OCI-M2 (cell line): ENCODE measurements around the gene PLEKHN1.
"Not testable (repeated sequence)": the region's sequence is repeated elsewhere in the genome, so short reads cannot be mapped to it uniquely, and the experiment has no call there.

ENCODE experiments used
- DNase-seq: peaks from one replicate; lab custom pipeline; 2025; ENCODE audit not compliant: unreplicated experiment; lab: John Stamatoyannopoulos, UW

Gene PLEKHN1

DNA sequence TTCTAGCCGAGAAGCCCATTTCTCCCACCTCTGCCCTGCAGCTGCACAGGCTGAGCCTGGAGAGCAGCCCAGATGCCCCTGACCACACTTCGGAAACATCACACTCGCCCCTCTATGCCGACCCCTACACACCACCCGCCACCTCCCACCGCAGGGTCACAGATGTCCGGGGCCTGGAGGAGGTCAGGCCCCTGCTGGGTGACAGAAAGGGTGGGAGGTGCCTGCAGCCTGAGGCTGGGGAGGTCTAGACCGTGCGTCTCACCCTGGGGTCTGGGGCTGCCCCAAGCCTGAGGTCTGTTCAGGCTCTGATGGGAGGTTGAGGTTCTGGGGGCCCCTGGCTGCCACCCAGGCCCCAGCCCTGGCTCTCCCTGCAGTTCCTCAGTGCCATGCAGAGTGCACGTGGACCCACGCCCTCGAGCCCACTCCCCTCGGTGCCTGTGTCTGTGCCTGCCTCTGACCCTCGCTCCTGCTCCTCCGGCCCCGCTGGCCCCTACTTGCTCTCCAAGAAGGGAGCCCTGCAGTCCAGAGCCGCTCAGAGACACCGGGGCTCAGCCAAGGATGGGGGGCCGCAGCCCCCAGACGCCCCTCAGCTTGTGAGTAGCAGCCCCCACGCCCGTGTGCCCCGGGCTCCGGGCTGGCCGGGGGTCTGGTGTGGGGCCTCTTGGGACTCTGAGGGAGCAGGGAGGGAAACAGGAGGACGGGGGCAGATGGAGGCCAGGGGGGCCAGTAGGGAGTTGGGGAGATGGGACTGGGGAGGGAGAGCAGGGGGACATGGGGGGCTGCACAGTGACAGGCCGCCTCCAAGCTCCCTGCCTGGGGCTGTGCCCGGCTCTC is 7.4 kb downstream of the PLEKHN1 start:
- no peak for DNase-seq

DNA sequence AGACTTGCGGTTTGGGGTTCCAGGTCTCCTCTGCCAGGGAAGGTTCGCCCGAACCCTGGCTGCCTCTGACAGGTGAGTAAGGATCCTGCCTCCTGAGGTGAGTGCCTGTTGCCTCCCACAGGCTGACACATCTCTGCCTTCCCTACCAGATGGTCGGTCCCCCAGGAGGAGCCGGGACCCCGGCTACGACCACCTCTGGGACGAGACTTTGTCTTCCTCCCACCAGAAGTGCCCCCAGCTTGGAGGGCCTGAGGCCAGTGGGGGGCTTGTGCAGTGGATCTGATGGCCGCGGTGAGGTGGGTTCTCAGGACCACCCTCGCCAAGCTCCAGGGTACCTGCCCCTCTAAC is 8.0 kb downstream of the PLEKHN1 start:
- no peak for DNase-seq

DNA sequence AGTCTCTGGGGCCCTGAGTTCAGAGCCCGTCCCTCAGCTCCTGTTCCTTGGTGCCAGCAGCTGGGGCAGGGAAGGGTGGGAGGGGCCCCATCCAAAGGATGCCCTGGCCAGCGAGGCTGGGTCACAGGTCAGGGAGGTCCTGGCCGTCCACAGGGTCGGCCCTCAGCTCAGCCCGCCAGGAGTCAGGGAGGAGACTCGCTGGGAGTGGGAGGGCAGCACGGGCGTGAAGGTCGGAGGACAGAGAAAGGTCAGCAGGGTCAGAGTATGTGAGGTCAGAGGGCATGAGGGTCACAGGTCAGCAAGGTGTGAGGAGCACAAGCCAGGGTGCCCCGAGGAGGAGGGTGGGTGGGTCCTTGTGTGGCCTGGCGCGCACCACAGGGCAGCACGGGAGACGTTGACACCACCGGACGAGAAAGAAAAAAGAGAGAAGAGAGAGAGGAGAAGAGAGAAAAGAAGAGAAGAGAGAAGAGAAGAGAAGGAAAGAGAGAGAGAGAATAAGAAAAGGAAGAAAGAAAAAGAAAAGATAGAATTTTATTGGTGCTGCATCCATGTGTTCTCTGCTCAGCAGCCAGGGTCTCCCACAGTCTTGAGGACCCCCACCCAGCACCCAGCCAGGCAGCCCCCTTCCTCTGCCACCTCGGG is 8.5 kb downstream of the PLEKHN1 start:
- DNase-seq, result no peak

DNA sequence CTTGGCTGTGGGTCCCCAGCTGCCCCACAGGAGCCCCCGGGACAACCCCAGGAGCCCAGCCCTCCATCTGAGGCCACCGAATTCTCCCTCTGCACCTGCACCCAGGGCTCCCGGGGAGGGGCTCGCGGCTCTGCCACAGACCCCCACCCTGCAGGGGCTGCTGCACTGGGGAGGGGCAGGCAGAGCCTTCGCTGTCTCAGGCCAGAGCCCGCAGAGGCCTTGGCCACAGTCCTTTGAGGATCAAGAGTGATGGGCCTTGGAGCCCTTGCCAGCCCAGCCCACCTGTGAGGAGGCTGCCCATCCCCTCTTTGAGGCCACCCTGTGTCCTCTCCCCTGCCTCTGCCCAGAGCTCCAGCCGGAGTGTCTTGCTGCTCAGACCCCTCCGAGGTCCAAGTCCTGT is 9.1 kb downstream of the PLEKHN1 start:
- DNase-seq, result no peak

DNA sequence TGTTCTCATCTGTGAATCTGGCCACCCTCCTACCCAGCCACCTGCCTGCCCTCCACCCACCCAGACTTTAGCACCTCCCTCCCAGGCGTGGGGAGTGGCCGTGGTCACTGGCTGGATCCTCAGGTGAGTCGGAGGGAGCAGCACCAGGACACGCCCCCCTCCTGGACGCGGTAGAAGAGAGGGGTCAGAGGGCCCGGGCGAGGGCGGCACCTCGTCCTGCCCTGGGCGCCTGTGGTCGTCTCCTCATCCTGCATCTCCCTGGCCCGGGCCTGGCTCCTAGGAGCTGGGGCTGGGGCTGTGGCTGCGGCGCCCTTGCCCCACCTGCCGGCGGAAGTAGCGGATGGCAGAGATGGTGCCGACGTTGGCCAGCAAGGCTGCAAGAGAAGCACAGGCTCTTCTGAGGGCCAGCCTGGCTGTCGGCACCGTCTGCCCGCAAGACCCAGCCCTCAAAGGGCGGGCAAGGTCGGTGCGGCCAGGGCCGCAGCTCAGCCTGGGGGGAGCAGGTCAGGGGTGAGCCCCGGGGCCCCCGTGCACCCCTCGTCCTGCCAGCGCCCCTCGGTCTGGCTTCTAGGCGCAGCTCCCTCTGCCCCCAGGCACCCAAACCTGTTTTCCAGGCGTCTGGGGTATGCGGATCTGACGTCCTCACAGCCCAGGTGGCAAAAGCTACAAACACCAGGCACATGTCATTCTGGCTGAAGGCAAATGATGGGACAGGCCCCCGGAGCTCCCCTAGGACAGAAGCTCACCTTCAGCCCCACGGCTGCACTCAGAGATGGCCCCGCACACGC is 9.8 kb downstream of the PLEKHN1 start:
- no peak for DNase-seq

DNA sequence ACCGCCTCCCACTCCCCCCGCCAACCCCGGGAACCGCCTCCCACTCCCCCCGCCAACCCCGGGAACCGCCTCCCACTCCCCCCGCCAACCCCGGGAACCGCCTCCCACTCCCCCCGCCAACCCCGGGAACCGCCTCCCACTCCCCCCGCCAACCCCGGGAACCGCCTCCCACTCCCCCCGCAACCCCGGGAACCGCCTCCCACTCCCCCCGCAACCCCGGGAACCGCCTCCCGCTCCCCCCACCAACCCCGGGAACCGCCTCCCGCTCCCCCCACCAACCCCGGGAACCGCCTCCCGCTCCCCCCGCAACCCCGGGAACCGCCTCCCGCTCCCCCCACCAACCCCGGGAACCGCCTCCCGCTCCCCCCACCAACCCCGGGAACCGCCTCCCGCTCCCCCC is 10.5 kb downstream of the PLEKHN1 start:
- DNase-seq, result not testable (repeated sequence)

DNA sequence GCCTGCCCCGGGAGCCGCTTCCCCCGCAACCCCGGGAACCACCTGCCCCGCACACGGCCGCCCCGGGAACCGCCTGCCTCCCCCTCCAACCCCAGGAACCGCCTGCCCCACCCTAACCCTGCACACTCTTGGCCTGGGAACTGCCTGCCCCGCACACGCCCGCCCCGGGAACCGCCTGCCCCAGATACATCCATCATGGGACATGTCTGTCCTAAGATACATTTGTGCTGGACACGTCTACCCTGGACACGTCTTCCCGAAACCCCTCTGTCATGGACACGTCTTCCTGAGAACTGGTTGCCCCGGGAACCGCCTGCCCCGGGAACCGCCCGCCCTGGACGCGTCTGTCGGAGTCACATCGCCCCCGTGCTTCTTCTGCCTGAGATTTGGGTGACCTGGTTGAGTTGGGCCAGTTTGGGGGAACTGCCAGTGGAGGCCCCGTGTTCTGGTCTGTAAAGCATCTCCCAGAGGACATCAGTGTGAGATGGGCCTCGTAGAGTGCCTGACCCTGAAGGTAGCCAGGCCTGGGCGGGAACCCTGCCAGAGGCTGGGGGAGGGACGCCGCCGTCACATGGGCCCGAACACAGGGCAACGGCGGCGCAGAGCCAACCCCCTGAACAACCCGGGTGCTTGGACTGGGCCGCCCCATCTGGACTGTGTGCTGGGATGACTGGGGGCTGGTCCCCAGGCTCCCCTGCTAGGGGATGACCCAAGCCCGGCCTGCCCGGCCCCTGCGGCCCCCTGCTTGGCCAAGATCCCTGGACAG is 12.0 kb downstream of the PLEKHN1 start:
- DNase-seq, result no peak

DNA sequence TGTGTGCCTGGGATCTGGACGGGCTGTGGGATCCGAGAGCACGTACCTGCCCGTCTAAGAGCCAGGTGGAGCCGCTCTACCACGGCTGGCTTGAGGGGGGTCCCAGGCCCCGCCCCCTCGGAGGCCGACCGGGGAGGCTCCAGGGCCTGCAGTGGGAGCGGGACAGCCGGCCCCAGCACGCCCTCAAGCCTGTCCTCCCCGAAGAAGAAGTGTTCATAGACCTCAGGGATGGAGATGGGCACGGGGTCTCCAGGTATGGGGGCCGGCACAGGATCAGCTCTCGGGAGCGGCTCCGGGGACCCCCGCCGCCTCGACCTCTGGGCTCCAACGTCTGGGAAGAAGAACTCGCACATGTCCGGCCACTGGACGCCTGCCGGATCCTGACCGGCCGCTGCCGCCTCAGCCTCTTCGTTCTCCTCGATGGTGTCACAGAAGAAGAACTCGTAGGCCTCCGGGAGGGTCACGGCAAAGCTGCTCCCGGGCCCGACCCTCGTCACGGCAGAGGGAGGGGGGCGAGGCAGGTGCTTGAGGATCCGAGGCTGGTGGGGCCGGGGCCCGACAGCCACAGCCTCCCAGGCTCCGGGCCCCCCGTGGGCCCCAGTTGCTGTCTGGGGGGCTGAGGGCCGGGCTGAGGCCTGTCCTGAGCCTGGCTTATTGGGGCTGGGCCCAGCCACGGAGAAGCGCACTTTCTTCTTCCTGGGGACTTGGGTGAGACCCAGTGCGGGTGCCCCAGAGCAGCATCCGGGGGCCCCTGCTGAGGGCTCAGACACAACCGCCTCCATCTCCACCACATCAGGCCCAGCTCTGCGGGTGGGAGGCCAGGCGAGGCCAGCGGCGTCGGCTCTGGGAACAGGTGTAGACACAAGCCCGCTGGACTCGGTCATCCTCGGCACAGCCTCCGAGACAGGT is 12.8 kb downstream of the PLEKHN1 start:
- DNase-seq, result no peak

DNA sequence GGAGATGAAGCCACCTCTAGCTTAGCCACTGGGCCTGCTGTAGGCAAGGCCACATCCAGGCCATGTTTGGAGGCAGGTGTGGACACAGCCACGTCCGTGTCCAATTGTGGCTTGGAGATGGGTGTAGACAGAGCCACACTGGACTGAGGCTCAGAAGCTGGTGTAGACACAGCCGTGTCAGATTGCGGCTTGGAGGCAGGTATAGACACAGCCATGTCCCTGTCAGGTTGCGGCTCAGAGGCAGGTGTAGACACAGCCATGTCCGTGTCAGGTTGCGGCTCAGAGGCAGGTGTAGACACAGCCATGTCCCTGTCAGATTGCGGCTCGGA is 13.4 kb downstream of the PLEKHN1 start:
- no peak for DNase-seq

DNA sequence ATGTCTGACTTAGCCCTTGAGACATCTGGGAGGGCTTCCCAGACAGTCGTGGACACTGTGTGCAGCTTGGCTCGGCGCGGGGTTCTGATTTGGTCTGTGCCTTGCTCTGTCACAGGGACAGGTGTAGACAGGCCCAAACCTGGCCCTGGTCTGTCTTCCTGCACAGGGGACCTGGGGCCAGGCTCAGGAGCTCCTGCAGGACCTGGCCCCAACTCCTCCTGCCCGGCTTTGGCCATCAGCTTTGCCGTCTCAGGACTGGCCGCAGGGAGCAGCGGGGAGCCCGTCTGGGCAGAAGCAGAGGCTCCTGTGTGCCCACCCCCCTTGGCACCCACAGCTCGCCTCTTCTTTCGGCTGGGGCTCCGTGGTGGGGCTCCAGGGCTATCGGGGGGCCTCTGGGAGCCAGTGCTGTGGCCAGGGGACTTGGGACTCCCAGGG is 13.9 kb downstream of the PLEKHN1 start:
- no peak for DNase-seq

DNA sequence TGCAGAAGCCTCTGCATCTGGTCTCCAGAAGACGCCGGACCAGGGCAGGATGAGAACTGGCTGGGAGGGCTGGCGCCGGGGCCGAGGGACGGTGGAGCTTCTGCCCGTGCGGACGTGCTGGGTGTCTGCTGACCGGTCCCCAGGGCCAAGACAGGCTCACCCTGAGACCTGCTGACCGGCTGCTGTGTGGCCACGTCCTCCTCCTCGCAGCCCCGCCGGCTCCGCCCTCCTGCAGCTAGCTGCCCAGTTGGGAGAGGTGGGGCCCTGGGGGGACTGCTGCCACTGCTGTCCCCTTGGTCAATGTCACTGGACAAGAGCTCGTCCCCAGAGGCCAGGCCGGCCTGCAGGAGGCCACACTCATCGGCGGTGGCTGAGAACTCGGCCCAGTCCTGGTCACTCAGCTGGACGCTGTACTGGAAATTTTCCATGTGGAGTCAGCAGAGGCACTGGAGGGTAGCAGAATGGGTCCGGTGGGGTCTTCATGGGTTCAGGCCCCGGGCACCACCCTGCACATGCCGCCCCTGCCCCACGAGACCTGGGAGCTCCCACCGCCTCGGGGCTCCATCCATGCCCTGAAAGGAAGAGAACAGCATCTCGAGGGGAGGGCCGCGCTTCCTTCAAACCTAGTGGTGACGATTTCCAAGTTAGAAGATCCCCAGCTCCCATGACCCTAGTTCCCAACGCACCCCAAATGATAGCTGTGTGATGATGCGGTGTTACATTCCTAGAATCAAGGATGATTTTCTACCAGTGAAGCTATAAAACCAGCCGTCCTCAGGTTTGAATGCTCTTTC is 14.5 kb downstream of the PLEKHN1 start:
- DNase-seq, result no peak

DNA sequence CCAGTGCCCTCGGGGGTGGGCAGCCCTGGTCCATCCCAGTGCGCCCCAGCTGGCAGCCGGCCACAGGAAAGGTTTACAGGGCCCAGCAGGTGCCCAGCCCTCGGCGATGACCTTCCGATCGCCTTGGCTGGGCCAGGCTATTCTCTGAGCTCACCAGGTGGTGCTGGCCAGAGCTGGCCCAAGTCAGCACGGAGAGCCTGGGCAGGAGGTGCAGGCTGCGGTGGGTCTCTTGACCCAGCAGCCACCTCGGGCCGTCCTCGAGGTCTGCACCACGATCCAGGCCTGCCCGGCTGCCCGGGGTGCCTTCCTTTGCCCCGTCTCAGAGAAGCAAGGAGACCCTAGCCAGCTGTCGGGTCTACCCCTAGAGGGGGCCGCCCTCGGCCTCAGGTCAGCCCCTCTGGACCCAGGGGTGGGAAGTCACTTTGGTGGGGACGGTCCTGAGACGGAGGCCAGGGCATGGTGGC is 15.2 kb downstream of the PLEKHN1 start:
- no peak for DNase-seq

DNA sequence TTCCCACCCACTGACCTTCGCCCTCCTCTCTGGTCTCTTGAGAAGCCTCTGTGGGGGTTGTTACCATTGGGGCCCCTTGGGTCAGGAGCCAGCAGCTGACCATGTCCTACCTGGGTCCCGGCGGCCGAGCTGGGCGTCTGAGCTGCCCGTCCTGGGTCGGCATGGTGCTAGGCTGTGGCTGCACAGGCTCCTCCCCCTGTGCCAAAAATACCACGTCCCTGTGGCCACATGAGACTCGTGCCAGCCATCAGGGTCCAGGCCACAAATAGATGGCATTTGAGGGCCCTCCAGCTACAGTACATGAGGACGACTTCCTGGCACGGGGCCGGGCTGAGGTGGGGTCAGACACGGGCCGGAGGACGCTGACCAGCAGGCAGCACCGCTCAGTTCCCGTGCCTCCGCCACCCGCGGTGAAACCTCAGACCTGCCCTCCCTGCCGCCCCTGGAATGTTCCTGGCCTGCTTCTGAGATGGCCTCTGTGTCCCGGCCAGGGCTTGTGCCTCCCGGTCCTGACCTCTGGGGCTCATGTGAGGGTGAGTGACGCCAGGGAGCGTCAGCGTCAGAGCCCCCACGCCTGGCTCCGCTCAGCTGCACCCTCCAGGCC is 15.8 kb downstream of the PLEKHN1 start, which contains the start of gene PERM1:
Gene PERM1 (minus strand): TSS at position 139 of the 604 bp plus-strand sequence. CDS start 1,064 bp downstream, outside the sequence.
- no peak for DNase-seq

DNA sequence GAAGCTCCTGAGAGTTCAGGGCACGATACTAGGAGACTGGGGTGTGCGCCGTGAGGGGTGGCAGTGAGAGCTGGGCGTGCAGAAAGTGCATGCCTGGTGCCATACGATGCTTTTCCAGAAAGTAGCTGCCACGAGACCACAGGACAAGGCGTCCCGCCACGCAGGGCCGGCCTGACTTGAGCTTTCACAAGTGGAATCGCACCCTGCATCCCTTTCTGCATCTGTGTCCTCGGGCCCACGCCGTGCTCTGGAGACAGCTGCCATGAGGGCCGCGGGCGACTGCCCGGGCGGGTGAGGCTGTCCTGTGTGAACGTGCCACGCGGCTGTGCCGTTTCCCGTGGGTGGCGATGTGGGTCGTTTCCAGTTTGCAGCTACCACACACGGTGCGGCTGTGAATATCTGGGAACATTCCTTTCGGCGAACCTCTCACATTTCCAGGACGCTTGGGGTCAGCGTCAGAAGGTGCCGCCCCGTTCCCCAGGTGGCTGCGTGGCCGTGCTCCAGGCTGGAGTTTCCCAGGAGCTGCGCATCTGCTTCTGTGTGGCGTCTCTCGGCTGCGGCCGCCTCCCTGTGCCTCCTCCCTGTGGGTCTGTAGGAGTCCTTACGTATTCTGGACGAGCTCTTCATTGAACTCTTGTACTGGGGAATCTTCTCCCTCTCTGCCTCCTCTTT is 16.6 kb downstream of the PLEKHN1 start:
- no peak for DNase-seq

DNA sequence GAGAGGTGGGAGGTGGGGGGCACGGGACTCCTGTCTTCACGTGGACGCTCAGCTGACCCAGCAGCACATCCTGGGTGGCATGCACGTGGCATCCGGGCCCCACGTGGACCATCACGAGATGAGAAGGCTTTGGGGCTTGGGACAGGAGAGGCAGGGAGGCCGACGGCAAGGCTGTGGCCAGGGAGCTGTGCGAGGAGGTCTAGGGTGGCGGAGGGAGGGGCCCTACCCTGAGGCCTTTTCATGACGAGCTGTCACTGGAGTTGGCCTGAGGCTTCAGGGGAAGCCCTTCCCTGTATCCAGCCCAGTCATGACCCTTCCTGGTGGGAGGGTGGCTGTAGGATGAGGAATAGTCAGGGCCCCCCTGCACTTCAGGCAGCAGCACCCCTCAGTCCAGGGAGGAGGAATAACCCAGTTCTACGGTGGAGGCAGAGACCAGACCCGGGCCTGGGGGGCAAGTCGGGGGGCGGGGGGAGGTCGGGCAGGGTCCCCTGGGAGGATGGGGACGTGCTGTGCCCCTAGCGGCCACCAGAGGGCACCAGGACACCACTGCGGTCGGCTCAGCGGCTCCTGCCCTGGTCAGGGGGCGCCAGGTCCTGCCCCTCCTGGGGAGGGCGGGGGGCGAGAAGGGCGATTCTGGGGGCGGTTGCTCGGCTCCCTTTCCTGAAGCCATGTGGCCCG is 17.7 kb downstream of the PLEKHN1 start:
- DNase-seq, result no peak

DNA sequence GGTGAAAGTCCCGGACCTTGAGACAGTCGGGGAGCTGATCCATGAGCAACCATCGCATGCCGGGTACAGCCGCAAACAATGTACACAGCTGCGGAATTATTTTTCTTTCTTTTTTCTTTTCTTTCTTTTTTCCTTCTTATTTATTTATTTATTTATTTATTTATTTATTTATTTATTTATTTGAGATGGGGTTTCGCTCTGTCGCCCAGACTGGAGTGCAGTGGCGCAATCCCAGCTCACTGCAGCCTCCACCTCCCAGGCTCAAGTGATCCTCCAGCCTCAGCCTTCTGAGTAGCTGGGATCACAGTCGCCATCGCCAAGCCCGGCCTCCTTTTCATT is 18.2 kb downstream of the PLEKHN1 start:
- no peak for DNase-seq

DNA sequence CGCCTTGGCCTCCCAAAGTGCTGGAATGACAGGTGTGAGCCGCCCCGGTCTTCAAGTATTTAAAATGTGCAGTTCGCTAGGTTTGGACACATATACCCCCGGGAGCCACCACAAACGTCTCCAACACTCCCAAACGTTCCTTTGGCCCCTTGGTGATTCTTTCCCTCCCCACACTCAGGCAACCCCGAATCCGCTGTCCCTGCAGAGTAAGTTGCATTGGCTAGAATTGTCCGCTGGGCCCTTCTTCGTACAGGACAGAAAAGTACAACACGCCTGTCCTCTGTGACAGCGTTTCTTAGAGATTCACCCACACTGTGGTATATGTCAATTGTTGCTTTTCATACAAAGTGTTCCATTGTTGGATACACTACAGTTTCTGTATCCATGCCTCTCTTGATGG is 18.8 kb downstream of the PLEKHN1 start:
- no peak for DNase-seq

DNA sequence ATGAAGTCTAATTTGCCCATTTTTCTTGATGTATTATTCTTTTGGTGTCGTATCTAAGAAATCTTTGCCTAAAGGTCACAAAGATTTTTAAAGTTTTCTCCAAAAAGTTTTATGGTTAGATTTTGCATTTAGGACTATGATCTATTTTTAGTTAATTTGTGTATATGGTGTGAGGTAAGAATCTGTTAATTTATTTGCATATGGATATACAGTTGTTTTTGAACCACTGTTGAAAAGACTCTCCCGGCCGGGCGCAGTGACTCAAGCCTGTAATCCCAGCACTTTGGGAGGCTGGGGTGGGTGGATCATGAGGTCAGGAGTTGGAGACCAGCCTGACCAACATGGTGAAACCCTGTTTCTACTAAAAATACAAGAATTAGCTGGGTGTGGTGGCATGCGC is 21.8 kb downstream of the PLEKHN1 start:
- not testable (repeated sequence) for DNase-seq
